Sigmoid colon (tissue), 7 donors: ENCODE results near the gene CLDN22. TPM values are rescaled to one million over a fixed set of nuclear protein-coding genes. Genes with fewer than 3 reads are reported as not detected.

Experiments
- DNase-seq: peaks from one replicate; pipeline ENCODE4 v3.0.0-alpha.2; 2019
- H3K27ac ChIP-seq, 4 donors: fragments of 200-600 bp; sonication (generic); one replicate each; pipeline ENCODE4 v1.5.1; 2016 to 2019; ENCODE audit warnings: mild to moderate bottlenecking in 1 of 4
- H3K27me3 ChIP-seq, 3 donors: fragments of 200-600 bp; sonication (generic); one replicate each; pipeline ENCODE4 v1.5.1; 2019; ENCODE audit warnings: mild to moderate bottlenecking in 1 of 3
- H3K36me3 ChIP-seq, 4 donors: fragments of 200-600 bp; sonication (generic); one replicate each; pipeline ENCODE4 v1.5.1; 2016 to 2019
- H3K4me1 ChIP-seq, 4 donors: fragments of 200-600 bp; sonication (generic); one replicate each; pipeline ENCODE4 v1.5.1; 2017 to 2019
- H3K4me3 ChIP-seq, 4 donors: fragments of 200-600 bp; sonication (generic); one replicate each; pipeline ENCODE4 v1.5.1; 2017 to 2019; ENCODE audit warnings: mild to moderate bottlenecking in 2 of 4, moderate library complexity in 1 of 4
- H3K9me3 ChIP-seq, 4 donors: fragments of 200-600 bp in 3 of 4; sonication (generic) in 3 of 4; one replicate each; pipeline versions ENCODE4 v1.5.1 to v1.6.1; 2013 to 2019
- EP300 ChIP-seq, 4 donors: sonication (generic); formaldehyde crosslinking; IDR thresholded peaks; one replicate each; pipeline ENCODE4 v1.6.1; 2017; ENCODE audit warnings: antibody characterized with exemption in 4 of 4
- POLR2A ChIP-seq, 2 donors: fragments of 450-650 bp; IDR thresholded peaks; one replicate each; pipeline ENCODE4 v1.6.1; 2016; ENCODE audit warnings: antibody characterized with exemption in 2 of 2, mild to moderate bottlenecking in 2 of 2, moderate library complexity in 2 of 2
- POLR2AphosphoS5 ChIP-seq, 4 donors: sonication (generic); formaldehyde crosslinking; IDR thresholded peaks; one replicate each; pipeline ENCODE4 v1.6.1; 2017; ENCODE audit warnings: antibody characterized with exemption in 4 of 4
- WGBS, 2 donors: extraction: QIAGEN DNeasy Blood & Tissue Kit; methylation state at CpG; one replicate each; pipeline ENCODE4 v1.1.7; 2013; 5-methylcytosine and 5-hydroxymethylcytosine counted together
- intact Hi-C: fragments of 100-400 bp; cut with DNase I; formaldehyde crosslinking; loops from one replicate; pipeline ENCODE4 v1.15.1; 2023
- polyA plus RNA-seq, 3 donors: library from polyadenylated mRNA; stranded (reverse); fragments of 200-250 nt; gene quantifications; one replicate each; pipeline ENCODE4 v1.2.3, GENCODE V29; 2013
- total RNA-seq, 4 donors: library from RNA; depleted of rRNA; stranded (reverse); fragments of >200 nt; gene quantifications; one replicate each; pipeline ENCODE4 v1.1.0, GENCODE V29; 2016
- TF ChIP-seq, protein P1 (sequence below), 4 experiments: fragments of 450-650 bp in 3 of 4; fragments of 200-600 bp in 1 of 4; IDR thresholded peaks; one replicate each; pipeline ENCODE4 v1.5.1; 2016 to 2019; ENCODE audit warnings: antibody characterized with exemption in 4 of 4, mild to moderate bottlenecking in 3 of 4, moderate library complexity in 2 of 4
- donor health status: healthy with polysubstance abuse.
- donor health status: Bipolar disorder and iron deficiency.
- donor health status: healthy.

CLDN22 gene
- total and polyA plus RNA-seq, 7 donors, result not detected

GRCh38 chr4:183362916-183363542 lies 43.0 kb upstream of the CLDN22 start:
- Histone ChIP-seq H3K36me3 (no peaks in the 10 kb centered on the region), H3K4me1 (no peaks in the 10 kb centered on the region), H3K27ac (no peak overlapping the region), H3K27me3 (no peaks in the 10 kb centered on the region), H3K9me3 (no peaks in the 10 kb centered on the region), H3K4me3 (no peak overlapping the region)
- WGBS, 2 donors, result 79 to 80% methylated on average over 15 of the region's 15 CpGs
- no peak for TF ChIP-seq POLR2AphosphoS5 (IDR thresholded peaks at IDR 0.05)
- TF ChIP-seq, protein P1, sequence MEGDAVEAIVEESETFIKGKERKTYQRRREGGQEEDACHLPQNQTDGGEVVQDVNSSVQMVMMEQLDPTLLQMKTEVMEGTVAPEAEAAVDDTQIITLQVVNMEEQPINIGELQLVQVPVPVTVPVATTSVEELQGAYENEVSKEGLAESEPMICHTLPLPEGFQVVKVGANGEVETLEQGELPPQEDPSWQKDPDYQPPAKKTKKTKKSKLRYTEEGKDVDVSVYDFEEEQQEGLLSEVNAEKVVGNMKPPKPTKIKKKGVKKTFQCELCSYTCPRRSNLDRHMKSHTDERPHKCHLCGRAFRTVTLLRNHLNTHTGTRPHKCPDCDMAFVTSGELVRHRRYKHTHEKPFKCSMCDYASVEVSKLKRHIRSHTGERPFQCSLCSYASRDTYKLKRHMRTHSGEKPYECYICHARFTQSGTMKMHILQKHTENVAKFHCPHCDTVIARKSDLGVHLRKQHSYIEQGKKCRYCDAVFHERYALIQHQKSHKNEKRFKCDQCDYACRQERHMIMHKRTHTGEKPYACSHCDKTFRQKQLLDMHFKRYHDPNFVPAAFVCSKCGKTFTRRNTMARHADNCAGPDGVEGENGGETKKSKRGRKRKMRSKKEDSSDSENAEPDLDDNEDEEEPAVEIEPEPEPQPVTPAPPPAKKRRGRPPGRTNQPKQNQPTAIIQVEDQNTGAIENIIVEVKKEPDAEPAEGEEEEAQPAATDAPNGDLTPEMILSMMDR (IDR thresholded peaks at IDR 0.05), result no peak
- TF ChIP-seq POLR2A (IDR thresholded peaks at IDR 0.05), result no peak
- no peak for TF ChIP-seq EP300 (IDR thresholded peaks at IDR 0.05)
- intact Hi-C loops, result no loop called here
- no peak for DNase-seq

- H3K27ac ChIP-seq, result no peak overlapping the region
- no peak for DNase-seq
- WGBS, 2 donors, result 93 to 95% methylated on average over 4 of the region's 4 CpGs
- TF ChIP-seq POLR2AphosphoS5 (IDR thresholded peaks at IDR 0.05) (no peak), POLR2A (IDR thresholded peaks at IDR 0.05) (no peak), EP300 (IDR thresholded peaks at IDR 0.05) (no peak)
- TF ChIP-seq, protein P1 (IDR thresholded peaks at IDR 0.05), result no peak
- H3K27me3 ChIP-seq, result no peaks in the 10 kb centered on the region
- H3K4me3 ChIP-seq, result no peak overlapping the region
- no peaks in the 10 kb centered on the region for H3K4me1 ChIP-seq
- intact Hi-C loops, result no loop called here
- no peaks in the 10 kb centered on the region for H3K36me3 ChIP-seq
- H3K9me3 ChIP-seq, result no peaks in the 10 kb centered on the region
These were observed 42.0 kb upstream of the CLDN22 start for GRCh38 chr4:183362036-183362435.

- TF ChIP-seq POLR2AphosphoS5 (IDR thresholded peaks at IDR 0.05), result no peak
- no peak for TF ChIP-seq EP300 (IDR thresholded peaks at IDR 0.05)
- TF ChIP-seq, protein P1 (IDR thresholded peaks at IDR 0.05), result no peak
- TF ChIP-seq POLR2A (IDR thresholded peaks at IDR 0.05), result no peak
- Histone ChIP-seq H3K4me1 (no peaks in the 10 kb centered on the region), H3K4me3 (no peak overlapping the region), H3K27ac (no peak overlapping the region), H3K9me3 (no peaks in the 10 kb centered on the region), H3K27me3 (no peaks in the 10 kb centered on the region), H3K36me3 (no peaks in the 10 kb centered on the region)
- WGBS, 2 donors, result 75 to 77% methylated on average over 11 of the region's 11 CpGs
- intact Hi-C loops, result no loop called here
- DNase-seq, result no peak
These were observed 40.3 kb upstream of the CLDN22 start for GRCh38 chr4:183360161-183360919.

DNA sequence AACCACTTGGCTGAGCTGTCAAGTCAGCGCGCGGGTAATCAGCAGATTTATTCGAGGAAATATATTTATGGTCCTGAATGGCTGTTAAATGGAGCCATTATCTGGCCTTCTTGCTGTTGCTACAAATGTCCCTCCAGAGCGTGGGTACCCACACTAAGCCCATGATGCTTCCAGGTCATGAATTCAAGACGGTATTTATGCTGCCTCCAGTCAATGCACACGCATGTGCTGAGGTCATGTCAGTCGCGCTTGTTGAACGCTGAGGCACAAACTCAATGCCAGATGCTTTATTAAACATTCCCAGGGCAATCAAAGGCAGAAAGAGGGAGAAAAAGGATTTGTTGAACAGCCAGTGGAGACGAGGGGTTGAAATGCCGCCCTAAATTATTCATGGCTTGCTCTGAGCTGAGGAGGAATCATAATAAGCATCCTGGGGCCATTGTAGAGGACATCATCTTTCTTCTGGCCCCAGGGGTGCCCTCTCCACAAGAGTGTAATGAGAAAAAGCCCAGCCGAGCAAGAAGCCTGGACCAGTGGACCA lies 38.2 kb upstream of the CLDN22 start:
- Histone ChIP-seq H3K4me3 (no peak overlapping the region), H3K27ac (no peak overlapping the region), H3K27me3 (no peaks in the 10 kb centered on the region), H3K36me3 (no peaks in the 10 kb centered on the region), H3K9me3 (no peaks in the 10 kb centered on the region), H3K4me1 (no peaks in the 10 kb centered on the region)
- TF ChIP-seq POLR2A (IDR thresholded peaks at IDR 0.05), result no peak
- TF ChIP-seq EP300 (IDR thresholded peaks at IDR 0.05), result no peak
- TF ChIP-seq, protein P1 (IDR thresholded peaks at IDR 0.05), result no peak
- no peak for TF ChIP-seq POLR2AphosphoS5 (IDR thresholded peaks at IDR 0.05)
- DNase-seq, result no peak
- WGBS, 2 donors, result 88 to 90% methylated on average over 13 of the region's 13 CpGs
- intact Hi-C loops, result no loop called here
